ENCODE data around the gene WSB2.

WSB2 gene

DNA sequence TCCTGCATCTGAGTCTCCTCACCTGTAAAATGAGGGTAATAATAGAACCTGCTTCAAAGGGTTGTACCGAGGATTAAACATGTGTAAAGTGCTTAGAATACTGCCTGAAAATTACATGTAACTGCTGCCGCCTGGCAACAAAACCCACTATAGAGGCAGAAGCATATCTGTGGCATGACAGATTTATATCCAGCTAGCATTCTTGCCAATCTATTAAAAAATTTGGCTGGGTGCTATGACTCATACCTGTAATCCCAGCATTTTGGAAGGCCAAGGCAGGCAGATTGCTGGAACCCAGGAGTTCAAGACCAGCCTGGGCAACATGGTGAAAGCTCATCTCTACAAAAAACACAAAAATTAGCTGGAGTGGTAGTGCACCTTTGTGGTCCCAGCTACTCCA, 75.8 kb downstream of the WSB2 start:
- DNase-seq = no peak
